NCI-H2196 (cell line): ENCODE results near the gene ARID1B.

Experiments
- DNase-seq: peaks from one replicate; lab custom pipeline; 2025; ENCODE audit not compliant: unreplicated experiment; lab: John Stamatoyannopoulos, UW

ARID1B gene

DNA sequence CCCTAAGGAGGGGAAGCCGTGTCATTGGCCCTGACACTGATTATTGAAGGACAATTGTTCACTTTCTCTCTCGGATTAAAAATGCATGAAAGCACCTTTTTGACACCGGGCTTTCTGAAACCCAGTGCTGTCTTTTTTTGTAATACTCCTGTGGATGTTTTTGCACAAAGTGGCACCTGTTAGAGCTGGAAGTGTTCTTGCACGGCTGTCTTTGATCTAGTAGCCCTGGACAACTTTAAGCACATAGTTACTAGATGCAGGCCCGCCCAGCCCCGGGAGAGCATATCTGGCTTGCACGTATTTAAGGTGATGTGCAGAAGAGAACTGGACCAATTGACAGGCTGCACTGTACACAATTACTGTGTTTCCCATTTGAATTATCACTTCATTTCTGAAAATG is 72.6 kb downstream of the ARID1B start:
- DNase-seq: no peak

DNA sequence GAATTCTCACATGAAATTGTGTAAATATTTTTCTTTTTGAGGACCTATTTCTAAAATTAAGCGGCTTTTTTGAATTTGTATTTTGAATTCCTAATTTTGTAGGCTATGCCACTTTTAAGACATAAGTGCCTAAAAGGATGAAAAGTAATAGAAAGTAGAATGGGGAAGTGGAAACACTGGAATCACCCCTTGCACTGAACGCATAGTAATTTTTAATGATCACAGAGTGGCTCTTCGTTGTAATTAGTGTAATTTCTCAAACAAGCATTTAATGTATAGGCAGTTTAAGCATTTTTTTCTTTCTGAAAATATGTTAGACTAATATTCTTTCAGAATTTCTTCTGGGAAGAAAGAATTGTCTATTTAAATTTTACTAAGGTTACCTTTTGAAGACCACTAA is 73.2 kb downstream of the ARID1B start:
- no peak for DNase-seq

GRCh38 chr6:156851454-156851921 is 74.3 kb downstream of the ARID1B start:
- DNase-seq: no peak

DNA sequence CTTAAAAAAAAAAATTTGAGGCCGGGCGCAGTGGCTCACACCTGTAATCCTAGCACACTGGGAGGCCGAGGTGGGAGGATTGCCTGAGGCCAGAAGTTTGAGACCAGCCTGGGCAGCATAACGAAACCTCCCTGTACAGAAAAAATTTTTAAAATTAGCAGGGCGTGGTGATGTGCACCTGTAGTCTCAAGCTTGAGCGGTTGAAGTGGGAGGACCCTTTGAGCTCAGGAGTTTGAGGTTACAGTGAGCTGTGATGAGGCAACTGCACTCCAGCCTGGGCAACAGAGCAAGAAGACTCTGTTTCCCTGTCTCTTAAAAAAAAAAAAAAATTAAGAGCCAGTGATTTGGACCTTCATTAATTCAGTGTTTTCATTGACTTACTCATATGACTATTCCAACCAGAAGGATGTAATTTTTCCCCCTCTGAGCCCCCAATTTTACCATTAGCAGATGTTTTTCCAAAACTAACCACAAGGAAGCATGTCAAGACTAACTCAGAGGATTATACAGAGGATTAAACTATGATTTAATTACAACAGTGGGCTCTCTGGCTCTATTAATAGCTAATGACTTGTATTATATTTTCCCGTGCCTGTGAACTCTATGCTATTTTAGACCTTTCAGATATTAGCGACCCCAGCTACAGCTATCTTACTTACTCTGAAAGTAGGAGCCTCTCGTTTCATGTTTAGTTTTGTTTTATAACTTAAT is 75.1 kb downstream of the ARID1B start:
- DNase-seq: no peak

DNA sequence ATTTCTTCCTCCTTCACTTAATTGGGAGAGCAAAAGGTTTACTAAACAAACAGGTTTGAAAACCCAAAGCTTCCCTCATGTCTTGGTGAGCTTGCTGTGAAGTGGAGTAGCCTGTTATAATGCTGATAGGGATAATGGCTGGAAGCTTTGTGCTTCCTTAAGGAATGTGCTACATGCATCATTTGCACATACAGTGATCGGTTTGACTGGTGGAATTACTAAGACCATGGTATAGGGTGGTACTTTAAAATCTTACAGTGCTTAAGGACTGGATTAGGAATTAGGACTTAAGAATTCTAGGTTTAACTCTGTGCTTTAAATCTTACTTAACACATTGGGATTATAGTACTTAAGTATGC is 75.7 kb downstream of the ARID1B start:
- DNase-seq: no peak

GRCh38 chr6:156853733-156854132 is 76.6 kb downstream of the ARID1B start:
- DNase-seq: no peak

- DNase-seq: no peak
Measured at GRCh38 chr6:156854466-156855161, 77.4 kb downstream of the ARID1B start.

GRCh38 chr6:156857573-156857972 is 80.4 kb downstream of the ARID1B start:
- DNase-seq: no peak

DNA sequence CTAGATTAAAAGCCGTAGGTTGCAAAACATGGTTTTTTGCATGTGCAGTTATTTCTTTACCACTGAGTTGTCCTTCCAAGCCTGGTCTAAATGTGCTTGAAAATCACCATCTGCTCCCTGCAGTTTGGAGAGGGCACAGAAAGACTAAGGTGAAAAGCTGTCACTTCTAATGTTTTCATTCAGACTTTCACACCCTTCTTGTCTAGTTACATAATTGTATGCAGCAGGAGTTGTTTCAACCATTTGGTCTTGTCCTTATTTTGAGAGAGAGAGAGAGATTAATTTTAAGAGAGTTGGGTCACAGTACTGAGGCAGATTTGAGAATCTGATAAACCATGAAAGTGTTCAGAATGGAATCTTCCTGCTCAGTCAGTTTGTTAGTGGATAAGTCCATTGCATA is 82.5 kb downstream of the ARID1B start:
- no peak for DNase-seq

DNA sequence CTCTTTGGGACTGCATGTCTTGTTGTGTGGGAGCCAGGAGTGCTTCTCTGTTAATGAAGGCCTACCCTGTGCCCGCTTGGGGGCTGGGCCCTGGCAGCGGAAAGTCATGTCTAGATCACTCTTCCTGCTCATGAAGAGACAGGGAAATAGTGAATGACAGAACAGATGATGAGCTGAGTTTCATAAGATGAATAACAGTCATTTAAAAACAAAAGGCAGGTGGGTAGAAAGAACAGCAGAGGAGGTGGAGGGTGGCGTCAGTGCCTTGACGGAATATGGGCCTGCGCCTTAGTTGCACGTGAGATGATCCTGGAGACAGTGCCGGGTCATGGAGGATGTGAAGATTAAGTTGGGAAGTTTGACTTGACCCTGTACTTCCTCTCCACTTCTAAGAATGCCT is 85.5 kb downstream of the ARID1B start:
- no peak for DNase-seq

DNA sequence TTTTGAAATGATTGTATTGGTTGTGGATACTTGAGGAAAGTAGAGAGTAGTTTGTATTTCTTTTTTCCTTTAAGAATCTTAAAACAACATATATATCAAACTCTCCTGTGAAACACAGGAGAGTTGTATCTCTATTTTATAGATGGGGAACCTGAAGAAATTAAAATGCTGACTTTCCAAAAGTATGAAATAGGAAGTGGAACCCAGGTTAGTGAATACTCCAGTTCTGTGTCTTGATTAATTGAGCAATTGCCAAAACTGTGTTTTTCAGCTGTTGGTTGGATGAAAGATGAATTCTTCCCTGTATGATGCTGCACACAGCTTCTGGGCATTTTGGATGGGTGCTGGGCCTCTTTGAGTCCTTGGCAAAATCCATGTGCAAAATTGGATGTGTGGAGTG is 86.3 kb downstream of the ARID1B start:
- DNase-seq: no peak

DNA sequence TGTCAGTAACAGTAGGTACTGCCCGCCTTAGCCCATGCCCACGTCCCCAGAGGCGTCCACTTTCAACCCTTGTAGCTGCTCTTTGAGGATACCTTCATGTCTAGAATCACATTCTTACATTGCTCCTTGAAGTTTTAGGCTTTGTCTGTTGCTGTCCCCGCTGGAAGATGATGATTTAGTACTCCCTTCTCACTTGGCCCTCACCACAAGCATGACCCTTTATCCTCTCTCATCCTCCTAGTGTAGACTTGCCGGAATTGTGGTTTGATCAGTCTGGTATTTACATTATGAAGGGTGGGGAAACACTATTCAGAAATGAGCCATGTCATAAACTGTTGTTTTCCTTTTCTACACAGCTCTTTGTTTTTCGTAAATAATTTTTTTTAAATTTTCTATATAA is 87.4 kb downstream of the ARID1B start:
- DNase-seq: no peak

DNA sequence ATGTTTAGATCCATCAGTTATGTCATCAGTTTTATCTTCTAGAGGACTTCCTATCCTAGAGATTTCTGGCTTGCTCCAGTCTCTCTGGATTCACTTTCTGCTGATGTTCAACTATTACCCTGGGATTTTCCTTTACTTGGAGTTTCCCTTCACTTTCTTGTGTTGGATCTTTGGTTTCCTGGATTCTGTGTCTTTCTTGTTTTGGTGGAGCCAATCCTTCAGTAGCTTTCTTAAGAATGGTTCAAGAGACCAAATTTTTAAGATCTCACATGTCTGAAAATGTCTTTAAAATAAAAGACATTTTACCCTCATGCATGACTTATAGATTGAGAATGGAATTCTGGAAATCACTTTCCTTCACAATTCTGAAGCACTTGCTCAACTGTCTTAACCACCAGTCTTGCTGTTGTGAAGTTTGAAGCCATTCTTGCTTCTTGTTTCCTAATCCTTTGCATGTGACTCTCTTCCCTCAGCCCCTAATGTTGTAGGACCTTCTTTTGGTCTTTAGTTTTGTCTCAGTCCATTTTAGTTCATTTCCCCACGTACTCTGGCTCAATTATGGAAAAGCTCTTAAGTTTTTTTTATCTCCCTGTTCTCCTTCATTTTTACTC is 87.9 kb downstream of the ARID1B start:
- no peak for DNase-seq

GRCh38 chr6:156866220-156867015 is 89.2 kb downstream of the ARID1B start:
- DNase-seq: no peak

GRCh38 chr6:156867121-156867520 is 89.9 kb downstream of the ARID1B start:
- no peak for DNase-seq

- no peak for DNase-seq
Measured at GRCh38 chr6:156868385-156868784, 91.2 kb downstream of the ARID1B start.

- no peak for DNase-seq
Measured at GRCh38 chr6:156869980-156870398, 92.8 kb downstream of the ARID1B start.

DNA sequence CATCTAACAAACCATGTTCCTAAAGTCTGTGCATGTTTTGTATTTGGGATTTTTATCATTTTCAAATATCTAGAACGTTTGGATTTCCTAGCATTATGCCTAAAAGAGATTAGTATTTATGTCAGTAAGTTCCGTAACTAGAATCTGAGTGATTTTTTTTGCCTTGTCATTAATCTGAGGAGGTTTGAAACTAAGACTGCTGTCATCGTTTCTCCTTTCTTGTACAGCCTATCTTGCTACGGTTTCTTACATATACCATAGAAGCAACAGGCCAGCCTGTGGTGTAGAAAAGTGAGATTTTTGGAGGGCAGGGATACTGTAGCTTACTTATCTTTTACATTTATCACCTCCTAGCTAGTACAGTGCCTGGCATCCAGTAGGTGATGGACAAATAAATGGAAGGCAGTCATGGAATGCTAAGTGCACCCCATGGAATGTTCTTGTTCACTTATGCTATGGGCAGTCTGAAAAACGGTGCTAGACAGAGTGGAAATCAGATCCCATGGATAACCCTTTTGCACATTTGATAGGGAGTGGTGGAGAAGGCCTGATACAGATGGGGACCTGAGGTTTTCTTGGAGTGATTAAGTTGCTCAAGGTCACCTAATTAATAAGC is 93.9 kb downstream of the ARID1B start:
- no peak for DNase-seq

DNA sequence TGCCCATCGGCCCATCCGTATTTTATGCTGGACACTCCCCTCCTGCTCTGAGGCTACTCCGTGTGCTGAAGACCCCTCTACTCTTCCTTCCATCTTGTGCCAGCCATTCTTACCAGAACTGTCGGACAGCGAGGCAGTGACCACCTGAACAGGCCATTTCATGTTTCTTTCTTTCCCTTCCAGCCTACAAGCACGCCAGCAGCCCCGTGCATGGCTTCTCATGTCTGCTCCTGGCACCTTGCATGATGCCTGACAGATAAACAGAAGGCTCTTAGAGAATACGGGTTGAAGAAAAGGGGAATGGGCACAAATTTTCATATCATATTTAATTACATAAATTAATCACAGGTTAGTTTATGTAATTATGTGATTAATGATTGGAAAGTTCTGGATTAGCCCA is 95.7 kb downstream of the ARID1B start:
- no peak for DNase-seq

DNA sequence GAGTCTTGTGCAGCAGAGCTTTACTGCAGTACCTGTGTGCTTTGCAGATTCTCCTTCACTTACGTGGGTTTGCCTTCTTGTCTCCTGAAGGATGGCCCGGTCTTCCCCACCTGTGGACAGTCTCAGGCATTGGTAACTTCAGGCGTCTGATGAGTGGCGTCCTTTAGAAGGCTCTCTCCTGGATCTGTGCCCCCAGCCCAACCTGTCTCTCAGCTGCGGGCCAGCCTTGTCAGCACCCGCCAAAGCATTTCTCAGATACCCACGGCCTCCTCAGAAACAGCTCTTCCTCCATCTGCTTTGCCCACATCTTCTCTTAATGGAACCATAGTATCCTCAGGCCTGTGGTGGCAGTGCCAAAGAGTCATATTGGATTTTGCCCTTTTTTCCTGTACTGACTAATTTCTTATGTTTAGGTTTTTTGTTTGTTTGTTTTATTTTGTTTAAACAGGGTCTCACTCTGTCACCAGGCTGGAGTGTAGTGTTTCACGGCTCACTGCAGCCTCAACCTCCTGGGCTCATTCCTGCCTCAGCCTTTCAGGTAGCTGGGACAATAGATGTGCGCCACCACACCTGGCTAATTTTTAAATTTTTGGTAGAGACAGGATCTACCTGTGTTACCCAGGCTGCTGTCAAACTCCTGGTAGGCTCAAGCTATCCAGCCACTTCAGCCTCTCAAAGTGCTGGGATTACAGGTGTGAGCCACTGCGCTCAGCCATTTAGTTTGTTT is 96.6 kb downstream of the ARID1B start:
- no peak for DNase-seq
